Kasumi-1 (cell line): Measurements from ENCODE around the gene FOCAD.

Experiments used
- DNase-seq, 2 experiments: peaks; one replicate each; lab custom pipeline; 2025; lab: John Stamatoyannopoulos, UW

FOCAD gene

DNA sequence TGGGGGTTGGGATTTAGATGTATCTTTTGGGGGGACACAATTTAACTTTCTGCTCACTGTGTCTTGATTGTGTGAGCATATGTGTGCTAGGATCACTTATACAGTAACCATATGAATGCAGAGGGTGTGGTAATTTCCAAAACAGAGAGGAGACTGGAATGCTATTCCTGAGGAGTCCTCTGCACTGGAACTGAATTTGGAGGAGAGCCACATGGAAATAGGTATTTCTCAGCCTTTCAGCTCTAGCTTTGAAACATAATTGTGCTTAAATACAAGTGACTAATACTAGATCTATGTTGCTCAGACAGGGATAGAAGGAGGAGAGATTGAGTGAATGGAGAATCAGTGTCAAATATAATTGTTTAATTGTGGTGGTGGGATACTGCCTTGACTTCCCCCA lies 45.5 kb downstream of the FOCAD start:
- no peak for DNase-seq

DNA sequence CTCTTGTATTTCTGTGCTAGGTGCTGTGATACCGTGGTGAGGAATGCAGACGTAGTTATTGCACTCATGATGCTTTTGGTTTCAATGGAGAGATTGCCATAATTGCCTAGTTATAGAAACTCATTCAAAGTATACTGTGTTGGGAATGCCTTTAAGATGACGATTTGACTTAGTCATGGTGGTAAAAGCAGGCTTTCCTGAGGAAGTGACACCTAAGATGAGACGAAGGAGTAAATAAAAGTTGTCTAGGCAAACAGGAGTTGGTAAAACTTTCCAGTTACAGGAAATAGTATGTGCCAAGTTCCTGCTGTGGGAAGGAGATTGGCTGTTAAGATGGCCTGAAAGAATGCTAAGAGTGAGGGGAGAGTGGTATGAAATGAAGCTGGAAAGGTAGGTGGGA lies 48.1 kb downstream of the FOCAD start:
- no peak for DNase-seq

DNA sequence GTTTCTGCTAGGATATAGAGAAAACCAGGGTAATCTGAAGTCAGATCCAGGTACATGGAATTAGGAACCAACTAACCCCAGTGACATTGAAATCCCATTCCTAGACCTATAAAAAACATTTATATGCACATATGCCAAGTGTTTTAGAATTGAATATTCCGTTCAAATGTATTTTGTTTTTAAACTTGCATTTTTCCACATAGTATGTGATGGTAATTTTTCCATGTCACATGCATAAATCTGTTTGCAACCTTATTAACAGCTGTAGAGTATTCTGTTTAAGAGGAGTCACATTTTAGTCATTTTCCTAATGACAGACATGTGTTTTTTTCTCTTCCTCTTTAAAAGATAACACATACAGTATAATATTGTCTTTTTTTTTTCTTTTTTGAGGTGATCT lies 50.2 kb downstream of the FOCAD start:
- DNase-seq: no peak

DNA sequence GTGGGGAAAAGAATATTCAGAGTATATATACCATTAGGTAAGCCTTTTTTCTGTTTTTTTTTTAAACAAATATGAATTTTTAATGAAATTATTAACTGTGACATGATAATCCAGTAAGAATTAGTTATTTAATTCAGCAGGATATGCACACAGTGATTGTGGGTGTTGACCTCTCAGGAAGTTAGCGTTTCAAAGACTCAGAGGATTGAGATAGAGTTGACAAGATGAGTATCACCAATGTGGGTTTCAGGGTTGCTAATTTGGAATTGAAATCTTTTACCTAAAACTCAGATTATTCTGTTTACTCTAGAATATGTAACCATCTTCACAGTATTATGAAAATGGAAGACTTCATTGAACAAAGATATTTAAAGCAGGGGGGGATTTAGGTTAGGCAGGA lies 56.2 kb downstream of the FOCAD start:
- no peak for DNase-seq

DNA sequence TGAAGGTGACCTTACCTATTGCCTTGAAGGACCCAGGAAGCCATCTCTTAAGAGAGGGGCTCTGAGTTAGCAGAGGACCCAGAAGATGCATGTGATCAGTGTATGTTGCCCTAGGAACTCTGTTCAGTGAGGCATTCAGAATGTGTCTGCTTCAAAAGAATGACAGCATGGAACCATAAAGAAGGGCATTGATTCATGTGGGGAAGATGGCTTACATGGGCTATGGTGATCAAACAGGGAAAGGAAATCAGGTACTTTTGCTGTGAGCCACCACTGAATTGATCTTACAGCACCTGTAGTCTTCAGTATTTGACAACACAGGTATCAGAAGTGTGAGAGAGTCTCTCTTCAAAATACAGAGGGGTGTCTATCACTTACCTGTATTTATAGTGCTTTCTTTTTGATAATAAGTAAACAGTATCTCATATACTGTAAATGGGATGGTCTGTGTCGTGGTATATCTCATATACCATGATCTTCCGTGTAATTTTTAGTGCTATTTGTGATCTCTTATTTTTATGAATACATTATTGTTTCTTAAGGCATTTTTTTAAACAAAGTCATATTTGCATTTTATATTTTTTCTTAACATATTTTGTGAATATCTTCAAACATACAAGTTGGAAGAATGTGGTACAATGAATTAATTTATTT lies 57.0 kb downstream of the FOCAD start:
- no peak for DNase-seq

DNA sequence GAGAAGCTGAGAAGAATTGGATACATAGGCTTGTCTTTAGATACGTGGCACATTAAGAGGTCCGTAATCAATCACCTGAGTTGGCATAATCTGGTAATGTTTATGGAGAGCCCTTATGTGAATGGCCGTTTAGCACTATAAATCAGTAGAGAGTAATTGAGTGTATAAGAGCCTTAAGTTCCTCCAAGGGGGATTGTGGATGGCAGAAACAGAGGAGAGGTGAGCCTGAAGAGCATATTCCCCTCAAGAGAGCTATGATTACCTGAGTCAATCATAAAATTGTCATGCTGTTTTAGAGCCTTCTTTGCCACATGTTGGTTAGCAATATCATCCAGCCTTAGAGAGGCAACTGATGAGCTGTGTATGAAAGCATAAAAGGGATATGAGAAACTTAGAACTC lies 58.8 kb downstream of the FOCAD start:
- no peak for DNase-seq

DNA sequence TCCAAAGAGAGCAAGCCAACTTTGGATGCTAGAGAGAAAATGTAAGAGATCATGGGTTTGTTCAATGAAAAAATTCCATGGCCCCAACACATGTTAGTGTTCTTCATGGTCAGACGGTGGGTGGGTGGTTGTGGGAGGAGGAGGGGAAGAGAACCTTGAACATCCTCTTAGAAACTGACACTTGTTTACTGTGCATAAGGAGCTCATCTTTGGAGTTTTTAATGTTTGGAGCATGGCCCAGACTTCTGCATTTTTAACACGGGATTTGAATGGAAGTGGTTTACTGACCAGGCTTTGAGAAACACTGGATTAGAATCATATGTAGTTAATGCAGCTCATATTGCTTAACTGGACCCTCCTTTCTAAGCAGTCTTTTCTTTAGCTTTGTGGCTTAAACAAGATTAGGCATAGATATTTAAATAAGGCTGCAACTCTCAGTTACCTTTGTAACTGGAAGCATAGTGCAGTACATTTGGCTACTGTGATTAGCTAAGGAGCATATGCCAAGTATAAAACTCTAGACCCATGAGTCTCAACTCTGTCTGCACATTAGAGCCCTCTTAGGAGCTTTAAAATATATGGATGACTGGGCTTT lies 60.1 kb downstream of the FOCAD start:
- no peak for DNase-seq

DNA sequence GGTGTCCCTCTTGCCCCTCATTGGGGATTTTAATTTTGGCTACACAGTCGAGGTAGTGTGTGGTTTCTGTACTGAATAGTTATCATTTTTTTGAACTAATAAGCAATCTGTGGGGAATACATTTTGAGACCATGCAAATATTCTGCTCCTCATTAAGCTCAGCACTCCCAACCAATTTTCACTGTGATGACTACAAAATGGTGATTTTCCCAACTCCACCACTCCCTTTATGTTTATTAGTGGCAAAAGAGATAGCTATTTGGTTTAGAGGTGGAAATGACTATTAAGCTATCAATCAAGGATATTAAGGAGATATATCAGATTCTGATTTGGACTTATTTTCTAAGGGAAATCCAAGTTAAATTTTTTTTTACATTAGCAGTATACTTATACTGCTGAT lies 62.9 kb downstream of the FOCAD start:
- DNase-seq: no peak

GRCh38 chr9:20749496-20750198 lies 65.6 kb downstream of the FOCAD start:
- no peak for DNase-seq

DNA sequence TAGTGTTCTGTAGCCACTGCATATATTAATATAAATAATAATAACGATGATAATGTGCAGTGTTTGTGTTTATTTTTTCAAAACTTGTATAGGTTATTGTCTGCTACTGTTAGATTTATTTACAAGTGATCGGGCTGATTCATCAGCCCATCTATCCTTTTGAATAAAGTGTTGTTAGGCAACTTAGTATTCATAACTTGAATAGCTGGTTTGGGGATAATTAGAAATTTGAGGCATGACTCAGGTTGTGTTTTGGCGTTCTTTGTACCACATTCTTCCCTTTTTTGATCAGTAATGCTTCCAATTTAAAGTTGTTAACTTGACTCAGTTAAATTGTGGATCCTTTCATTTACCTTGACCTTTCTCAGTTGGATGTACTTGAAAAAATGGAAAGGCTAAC lies 69.7 kb downstream of the FOCAD start:
- no peak for DNase-seq

DNA sequence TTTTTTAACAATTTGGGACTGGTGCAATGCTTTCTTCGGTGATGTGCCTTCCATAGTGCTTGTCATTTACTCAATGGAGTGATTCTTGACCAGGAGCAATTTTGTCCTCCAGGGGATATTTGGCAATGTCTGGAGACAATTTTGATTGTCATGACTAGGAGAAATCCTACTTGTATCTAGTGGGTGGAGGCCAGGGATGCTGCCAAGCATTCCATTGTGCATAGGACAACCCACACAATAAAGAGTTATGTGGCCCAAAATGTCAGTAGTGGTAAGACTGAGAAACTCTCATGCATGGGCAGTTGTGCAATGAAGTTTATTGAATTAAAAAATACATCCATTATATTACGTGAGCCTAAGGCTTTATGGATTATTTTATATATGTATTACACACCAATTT lies 70.5 kb downstream of the FOCAD start:
- DNase-seq: no peak

GRCh38 chr9:20760246-20760891 lies 76.3 kb downstream of the FOCAD start:
- DNase-seq: no peak

- no peak for DNase-seq
These were observed 86.9 kb downstream of the FOCAD start for GRCh38 chr9:20770947-20771346.

- no peak for DNase-seq
These were observed 87.7 kb downstream of the FOCAD start for GRCh38 chr9:20771729-20772128.

- DNase-seq: no peak
These were observed 91.6 kb downstream of the FOCAD start for GRCh38 chr9:20775683-20776082.

DNA sequence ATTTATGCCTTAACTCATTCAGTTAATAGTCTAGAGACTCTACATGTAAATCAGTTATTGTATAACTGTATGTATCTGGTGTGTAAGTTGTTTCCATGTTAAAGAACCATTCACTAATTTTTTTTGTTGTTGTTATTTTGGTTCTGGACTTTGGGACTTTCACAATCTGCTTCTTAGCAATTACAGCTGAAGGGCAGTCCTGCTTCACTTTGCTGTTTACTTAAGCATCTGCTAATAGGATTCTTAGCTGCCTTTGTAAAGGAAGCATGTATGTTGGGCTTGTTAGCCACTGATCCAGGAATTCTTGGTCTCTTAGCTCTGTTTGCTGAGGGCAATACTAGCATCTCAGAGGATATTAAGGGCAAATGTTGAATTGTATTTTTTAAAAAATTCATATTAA lies 97.0 kb downstream of the FOCAD start:
- DNase-seq: no peak

- DNase-seq: no peak
These were observed 98.2 kb downstream of the FOCAD start for GRCh38 chr9:20782289-20782688.

GRCh38 chr9:20783057-20784038 lies 99.3 kb downstream of the FOCAD start:
- no peak for DNase-seq

DNA sequence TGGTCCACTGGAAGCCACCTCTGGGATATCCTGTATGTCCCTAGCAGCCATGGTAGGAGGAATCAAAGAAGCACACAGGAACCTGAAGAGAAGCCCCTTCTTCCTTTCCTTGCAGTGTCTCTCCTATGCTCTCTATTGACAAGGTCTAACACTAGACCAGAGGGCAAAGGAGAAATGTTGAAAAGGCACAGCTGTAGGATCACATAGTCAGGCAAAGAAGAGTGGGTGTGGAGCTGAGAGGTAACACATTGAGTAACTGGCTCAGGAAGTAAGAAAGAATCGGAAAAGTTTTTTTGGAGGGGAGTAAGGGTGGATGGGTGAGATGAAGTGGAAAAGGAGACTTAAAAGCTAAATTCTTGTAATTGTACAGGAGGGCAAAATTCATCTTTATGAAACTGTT lies 100.1 kb downstream of the FOCAD start:
- no peak for DNase-seq

DNA sequence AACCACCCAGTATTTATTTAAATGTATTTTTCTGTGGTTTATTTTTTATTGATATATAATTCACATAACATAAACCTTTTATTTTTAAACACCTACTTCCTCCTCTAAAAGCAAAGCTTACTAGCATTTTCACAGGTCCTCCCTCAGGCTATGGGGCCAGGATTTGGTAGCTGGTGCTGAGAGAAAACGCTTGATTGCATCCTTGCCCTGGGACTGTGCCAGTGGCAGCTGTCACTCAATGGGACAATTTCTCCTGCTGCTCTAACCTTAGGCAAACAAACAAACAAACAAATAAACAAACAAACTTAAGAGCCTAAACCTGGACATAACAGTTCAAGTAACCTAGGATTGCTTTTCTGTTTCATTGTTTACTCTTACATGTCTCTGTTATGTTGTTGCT lies 102.7 kb downstream of the FOCAD start:
- DNase-seq: no peak

DNA sequence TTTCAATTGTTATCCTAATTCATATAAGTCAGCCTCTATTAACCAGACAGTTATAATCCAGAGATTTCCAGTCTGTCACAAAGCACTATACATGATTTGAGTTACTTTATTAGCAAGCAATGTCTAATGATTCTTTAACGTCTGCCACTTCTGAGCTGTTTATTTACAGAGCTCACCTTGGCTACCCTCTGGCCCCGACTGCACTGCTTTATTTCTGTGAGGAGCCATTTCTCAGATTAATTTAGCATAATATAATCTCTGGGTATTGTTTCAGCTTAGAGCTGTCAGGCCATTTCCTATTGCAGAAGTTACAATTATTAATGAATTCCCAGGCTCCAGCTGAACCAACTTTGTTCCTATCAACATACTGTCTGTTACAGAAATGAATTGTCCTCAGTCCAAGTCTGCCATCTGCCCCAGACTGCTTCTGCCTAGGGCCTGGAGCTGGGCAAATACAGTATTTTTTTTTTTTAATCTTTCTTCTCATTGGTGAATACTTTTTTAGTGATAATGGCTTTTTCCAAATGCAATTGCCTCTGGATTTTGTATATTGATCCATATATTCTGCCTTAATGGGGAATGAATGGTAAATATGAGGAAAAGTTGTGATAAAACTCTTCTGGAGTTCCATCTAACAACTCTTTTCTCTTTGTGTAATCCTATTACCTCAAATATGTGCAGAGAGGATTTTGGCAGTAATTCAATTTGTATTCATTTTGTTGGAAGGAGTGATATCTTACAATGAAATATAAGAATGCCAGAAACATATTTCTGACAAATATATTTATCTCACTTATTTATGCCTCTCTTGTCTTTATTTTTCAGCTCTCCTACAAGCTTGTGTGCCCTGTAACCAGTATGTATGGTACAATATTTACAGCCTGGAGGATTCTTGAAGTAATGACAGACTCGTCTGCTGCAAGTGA lies 104.7 kb downstream of the FOCAD start:
- DNase-seq: no peak
